ENCODE data around the gene BET1L.
"Not testable (repeated sequence)": the region's sequence is repeated elsewhere in the genome, so short reads cannot be mapped to it uniquely, and the experiment has no call there.

The BET1L gene

DNA sequence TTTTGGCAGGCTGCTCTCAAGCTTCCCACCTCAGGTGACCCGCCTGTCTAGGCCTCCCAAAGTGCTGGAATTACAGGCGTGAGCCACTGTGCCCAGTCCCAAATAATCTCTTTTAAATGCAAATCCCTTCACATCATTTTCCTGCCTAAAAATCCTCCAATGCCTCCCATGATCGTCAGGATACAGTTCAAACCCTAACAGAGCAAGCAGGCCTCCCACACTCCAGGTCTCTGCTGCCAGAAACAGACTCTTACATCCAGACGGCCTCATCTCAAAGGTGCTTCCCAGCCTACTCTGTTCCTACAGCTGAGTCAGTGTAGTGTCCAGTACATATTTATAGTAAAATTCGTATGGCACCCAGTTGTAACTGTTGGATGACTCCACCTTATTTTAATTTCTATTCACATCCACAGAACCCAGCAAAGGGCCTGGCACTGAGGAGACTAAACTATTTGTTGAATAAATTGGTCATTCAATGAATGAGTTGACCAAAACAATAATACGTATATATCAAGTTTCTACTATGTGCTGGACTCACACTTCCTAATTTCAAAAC lies 20.7 kb upstream of the BET1L start:
- no peak for DNase-seq

DNA sequence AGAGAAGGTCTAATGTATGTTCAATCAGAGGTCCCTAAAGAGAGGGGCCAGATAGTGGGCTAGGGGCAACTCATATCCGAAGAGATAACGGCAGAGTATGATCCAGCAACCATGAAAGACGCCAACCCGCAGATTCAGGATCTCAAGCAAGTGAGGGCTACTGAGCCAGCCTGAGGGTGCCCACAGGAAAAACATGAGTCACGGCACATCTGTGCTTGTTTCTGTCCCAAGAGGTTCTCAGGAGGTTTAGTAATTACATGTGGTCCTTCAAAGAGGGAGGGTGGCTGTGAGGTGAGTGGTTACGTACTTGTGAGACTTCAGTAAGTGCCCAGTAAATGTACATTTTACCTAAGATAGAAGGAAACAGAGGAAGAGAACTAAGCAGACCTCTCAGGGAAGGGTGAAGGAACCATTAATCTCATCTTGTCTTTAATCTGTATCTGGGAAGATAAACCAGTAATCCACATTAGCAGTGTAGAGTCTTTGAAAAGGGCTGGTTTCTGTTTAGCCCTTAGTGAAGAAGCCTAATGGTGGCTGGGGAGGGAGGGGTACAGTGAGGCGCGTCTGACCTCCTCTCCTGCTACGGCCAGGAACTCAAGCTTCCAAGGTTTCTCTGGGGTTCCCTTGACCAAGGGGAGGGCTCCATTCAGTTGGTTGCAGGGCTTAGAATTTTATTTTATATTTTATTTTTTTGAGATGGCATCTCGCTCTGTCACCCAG lies 18.7 kb upstream of the BET1L start:
- DNase-seq = no peak

DNA sequence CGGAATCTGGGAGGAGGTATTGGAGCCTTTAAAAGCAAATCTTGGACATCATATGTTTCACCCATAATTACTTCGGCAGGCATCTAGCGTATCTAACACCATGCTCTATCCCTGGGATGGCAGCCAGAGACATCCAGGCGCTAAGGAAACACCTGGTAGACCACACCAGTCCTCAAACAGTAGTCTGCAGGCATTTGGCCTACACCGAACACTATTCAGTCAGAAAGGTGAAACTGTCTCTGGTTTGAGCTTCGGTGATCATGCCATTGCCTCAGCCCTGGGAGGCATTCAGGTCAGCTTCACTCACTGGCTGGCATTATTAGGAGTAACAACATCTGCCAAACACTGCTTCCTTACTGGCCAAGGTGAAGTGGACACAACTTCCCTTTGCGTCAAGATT lies 17.2 kb upstream of the BET1L start:
- no peak for DNase-seq

- no peak for DNase-seq
These were observed 16.7 kb upstream of the BET1L start for GRCh38 chr11:223884-224283.

- DNase-seq = no peak
These were observed 16.0 kb upstream of the BET1L start for GRCh38 chr11:223026-223789.

DNA sequence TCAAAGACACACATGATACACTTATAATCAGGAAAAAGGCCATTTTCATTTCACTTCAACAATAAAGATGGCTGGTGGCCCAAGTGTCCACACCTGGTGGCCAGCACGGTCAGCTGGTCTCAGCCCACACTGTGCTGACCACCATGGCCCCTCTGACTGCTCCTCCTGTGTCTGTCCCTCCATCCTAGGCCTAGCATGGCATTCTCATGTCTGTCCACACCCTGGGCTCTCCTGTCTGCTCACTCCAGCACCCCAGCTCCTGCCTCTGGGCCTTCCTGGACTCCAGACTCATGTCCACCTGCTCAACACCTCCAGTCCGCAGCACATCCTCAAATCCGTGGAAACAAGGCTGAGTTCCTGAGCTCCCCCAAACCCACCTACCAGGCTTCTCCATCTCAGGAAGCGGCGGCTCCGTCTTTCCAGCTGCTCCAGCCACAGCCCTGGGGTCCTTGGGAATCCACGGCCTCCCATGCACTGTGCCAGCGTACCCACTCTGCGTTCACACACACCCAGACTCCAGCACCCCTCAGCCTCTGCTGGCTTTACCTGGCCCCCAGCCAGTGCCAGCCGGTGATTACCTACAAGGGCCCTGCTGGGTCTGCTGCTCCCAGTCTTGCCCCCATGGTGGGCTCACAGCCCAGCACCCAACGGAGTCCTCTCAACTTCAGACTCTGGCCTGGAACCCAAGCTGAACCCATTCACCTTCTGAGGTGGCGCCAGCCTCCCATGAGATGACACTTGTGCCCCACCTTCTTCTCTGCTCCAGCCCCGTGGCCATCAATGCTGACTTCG lies 15.0 kb upstream of the BET1L start:
- no peak for DNase-seq

DNA sequence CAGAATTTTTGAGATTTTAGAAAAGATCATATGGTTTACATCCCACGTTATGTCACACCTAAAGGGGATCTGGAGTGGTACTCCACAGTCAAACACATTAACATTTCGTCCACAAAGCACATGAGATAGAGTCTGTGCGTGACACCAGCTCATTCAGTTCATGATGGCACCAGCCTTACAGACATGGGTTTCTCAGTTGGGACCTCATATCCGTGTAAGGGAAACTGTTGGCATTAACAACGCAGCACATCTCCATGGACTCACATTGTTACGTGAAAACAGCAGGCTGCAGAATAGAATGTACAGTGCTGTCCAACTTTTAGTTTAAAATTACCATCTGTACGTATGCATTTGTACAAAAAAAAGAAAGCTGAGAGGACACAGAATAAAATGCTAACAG lies 14.3 kb upstream of the BET1L start:
- no peak for DNase-seq

- not testable (repeated sequence) for DNase-seq
These were observed 13.5 kb upstream of the BET1L start for GRCh38 chr11:220641-221215.

- no peak for DNase-seq
These were observed 11.8 kb upstream of the BET1L start for GRCh38 chr11:218815-219593.

- no peak for DNase-seq
These were observed 10.5 kb upstream of the BET1L start for GRCh38 chr11:217704-218103.

- DNase-seq = no peak
These were observed 9.1 kb upstream of the BET1L start for GRCh38 chr11:216081-216974.

DNA sequence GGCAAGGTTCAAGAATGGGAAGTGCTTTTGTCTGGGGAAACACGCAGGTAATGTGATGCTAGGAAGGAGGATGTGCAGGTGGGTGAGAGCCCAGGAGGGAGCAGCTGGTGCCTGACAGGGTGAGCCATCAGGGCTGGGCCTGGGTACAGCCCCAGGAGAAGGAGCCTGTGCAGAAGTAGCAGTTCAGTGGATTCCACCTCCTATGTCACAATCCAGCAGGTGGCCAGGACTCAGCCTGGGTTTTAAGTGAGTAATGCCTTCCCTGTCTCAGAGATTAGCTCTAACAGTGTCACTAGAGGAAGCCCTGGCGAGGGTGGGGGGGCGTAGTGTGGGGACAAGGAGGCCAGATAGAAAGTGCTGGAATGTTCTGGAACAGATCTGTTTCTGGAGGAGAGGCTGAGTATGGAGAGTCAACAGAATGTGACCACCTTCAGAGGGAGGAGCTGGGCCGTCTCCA lies 8.4 kb upstream of the BET1L start:
- no peak for DNase-seq

- no peak for DNase-seq
These were observed 6.9 kb upstream of the BET1L start for GRCh38 chr11:214083-214482.

DNA sequence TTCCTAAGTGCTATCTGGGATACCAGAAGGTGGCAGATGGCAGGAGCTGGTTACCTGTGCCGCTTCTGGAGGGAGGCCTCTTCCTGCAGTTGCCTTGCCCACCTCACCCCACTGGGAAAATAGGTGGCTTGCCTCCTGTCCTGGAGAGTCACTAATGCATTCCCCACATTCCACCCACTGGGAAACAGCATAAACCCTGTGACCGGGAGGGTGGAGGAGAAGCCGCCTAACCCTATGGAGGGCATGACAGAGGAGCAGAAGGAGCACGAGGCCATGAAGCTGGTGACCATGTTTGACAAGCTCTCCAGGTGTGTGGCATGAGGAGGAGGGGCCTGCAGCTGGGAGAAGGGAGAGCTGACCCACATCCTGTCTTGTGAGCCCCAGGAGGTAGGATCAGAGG lies 5.9 kb upstream of the BET1L start:
- no peak for DNase-seq

GRCh38 chr11:212150-213100 lies 5.2 kb upstream of the BET1L start:
- DNase-seq = no peak

- DNase-seq = no peak
These were observed 4.5 kb upstream of the BET1L start for GRCh38 chr11:211741-212140.

DNA sequence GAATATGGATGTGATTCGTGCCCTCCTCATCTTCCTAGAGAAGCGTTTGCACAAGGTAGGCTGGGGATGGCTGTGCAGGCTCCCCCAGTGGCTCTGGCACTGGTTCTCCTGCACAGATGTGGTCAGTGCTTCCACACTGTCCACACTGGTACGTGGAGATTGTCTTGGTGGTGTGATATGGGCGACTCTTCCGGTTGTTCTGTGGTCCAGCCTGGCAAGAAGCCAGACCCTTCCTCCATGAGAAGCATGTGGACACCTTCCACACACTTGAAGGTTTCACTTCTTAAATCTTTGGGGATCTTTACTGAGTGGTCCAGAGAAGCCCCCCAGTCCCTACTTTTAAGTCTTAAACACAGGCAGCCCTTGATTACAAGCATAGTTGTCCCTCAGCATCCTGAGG lies 4.1 kb upstream of the BET1L start:
- DNase-seq = no peak

- DNase-seq = no peak
These were observed 3.6 kb upstream of the BET1L start for GRCh38 chr11:210803-211180.

- no peak for DNase-seq
These were observed 3.1 kb upstream of the BET1L start for GRCh38 chr11:210122-210802.

Data from inflammatory macrophage treated with lipopolysaccharide for 1 hour (primary cell).